ENCODE results near the gene CPHXL2.
A peak's percentile ranks its signal among the peaks of the same experiment; 100 is the strongest.

The CPHXL2 gene

GRCh38 chr16:75640598-75640997, 36.2 kb downstream of the CPHXL2 start:
- no peak for DNase-seq

- no peak for DNase-seq
Measured at GRCh38 chr16:75635036-75635435, 41.8 kb downstream of the CPHXL2 start.

GRCh38 chr16:75632857-75633256, 44.0 kb downstream of the CPHXL2 start:
- no peak for DNase-seq

GRCh38 chr16:75630052-75630451, 46.8 kb downstream of the CPHXL2 start:
- no peak for DNase-seq

- no peak for DNase-seq
Measured at GRCh38 chr16:75629132-75629531, 47.7 kb downstream of the CPHXL2 start.

GRCh38 chr16:75628351-75628750, 48.5 kb downstream of the CPHXL2 start:
- no peak for DNase-seq

GRCh38 chr16:75627851-75628250, 49.0 kb downstream of the CPHXL2 start:
- DNase-seq: no peak

- DNase-seq: no peak
Measured at GRCh38 chr16:75626806-75627205, 50.0 kb downstream of the CPHXL2 start.

GRCh38 chr16:75624921-75625334, 51.9 kb downstream of the CPHXL2 start:
- DNase-seq: peak; percentile 34

- peak; percentile 99 for DNase-seq
Measured at GRCh38 chr16:75622761-75623605, 53.8 kb downstream of the CPHXL2 start, which contains the start of gene ADAT1. Gene ADAT1, minus strand, starts transcription at chr16:75623281. Its CDS starts 2,482 bp downstream, at chr16:75620799.

- peak; percentile 33 for DNase-seq
Measured at GRCh38 chr16:75621170-75621477, 55.7 kb downstream of the CPHXL2 start.

- DNase-seq: no peak
Measured at GRCh38 chr16:75620326-75621169, 56.3 kb downstream of the CPHXL2 start.

GRCh38 chr16:75618780-75619179, 58.0 kb downstream of the CPHXL2 start:
- DNase-seq: no peak

- no peak for DNase-seq
Measured at GRCh38 chr16:75617121-75617520, 59.7 kb downstream of the CPHXL2 start.

GRCh38 chr16:75616521-75617010, 60.2 kb downstream of the CPHXL2 start:
- no peak for DNase-seq

- DNase-seq: no peak
Measured at GRCh38 chr16:75615619-75616018, 61.2 kb downstream of the CPHXL2 start.

- DNase-seq: peak; percentile 65
Measured at GRCh38 chr16:75614066-75614897, 62.5 kb downstream of the CPHXL2 start.
